Measurements from ENCODE around the gene PCDHGB2.
"Not testable (repeated sequence)": the region's sequence is repeated elsewhere in the genome, so short reads cannot be mapped to it uniquely, and the experiment has no call there.

PCDHGB2 gene

GRCh38 chr5:141373673-141374317 lies 14.0 kb downstream of the PCDHGB2 start, which contains the start of gene PCDHGA6:
Gene PCDHGA6 (plus strand): TSS chr5:141373891. CDS start chr5:141374084, 193 bp downstream.
- H3K79me2 ChIP-seq (ENCODE audit: control insufficient read depth, low read length), result peaks cover 31% of the 10 kb centered on the region
- no peaks in the 10 kb centered on the region for H3K27me3 ChIP-seq (ENCODE audit: control insufficient read depth, low read length)
- TF ChIP-seq EZH2phosphoT487 (IDR thresholded peaks at IDR 0.05; ENCODE audit: borderline replicate concordance, low read length), result no peak
- no peak for TF ChIP-seq CTCF (IDR thresholded peaks at IDR 0.05; ENCODE audit: low read depth, low read length, poor library complexity, severe bottlenecking)
- no peak within 1 kb of the TSS for H3K4me3 ChIP-seq (ENCODE audit: low read length)
- no peaks in the 10 kb centered on the region for H4K20me1 ChIP-seq (ENCODE audit: control insufficient read depth, insufficient read depth, low read depth, low read length)
- no peak within 1 kb of the TSS for H3K27ac ChIP-seq (ENCODE audit: low read depth, low read length)
- peaks cover 60% of the 10 kb centered on the region for H3K9me3 ChIP-seq (ENCODE audit: control insufficient read depth, insufficient read depth, low read length)
- no peaks in the 10 kb centered on the region for H3F3A ChIP-seq (ENCODE audit: control insufficient read depth, insufficient read depth)
- no peak within 1 kb of the TSS for H3K4me2 ChIP-seq (ENCODE audit: low read length)
- peaks cover 16% of the 10 kb centered on the region for H3K4me1 ChIP-seq (ENCODE audit: control insufficient read depth, low read length)
- peaks cover 62% of the 10 kb centered on the region for H3K36me3 ChIP-seq (ENCODE audit: control insufficient read depth, low read length)
- H3K9me2 ChIP-seq (replicated peaks; ENCODE audit: control insufficient read depth, low read length), result no peaks in the 10 kb centered on the region

- peaks cover 31% of the 10 kb centered on the region for H3K79me2 ChIP-seq (ENCODE audit: control insufficient read depth, low read length)
- H3K4me2 ChIP-seq (ENCODE audit: low read length), result no peak overlapping the region
- peaks cover 60% of the 10 kb centered on the region for H3K9me3 ChIP-seq (ENCODE audit: control insufficient read depth, insufficient read depth, low read length)
These were observed 14.8 kb downstream of the PCDHGB2 start for GRCh38 chr5:141374627-141375026.

GRCh38 chr5:141375444-141376155 lies 15.8 kb downstream of the PCDHGB2 start:
- H3K4me3 ChIP-seq (ENCODE audit: low read length); H3K27ac ChIP-seq (ENCODE audit: low read depth, low read length); H3K9me2 ChIP-seq (replicated peaks; ENCODE audit: control insufficient read depth, low read length); H3F3A ChIP-seq (ENCODE audit: control insufficient read depth, insufficient read depth); H3K4me1 ChIP-seq (ENCODE audit: control insufficient read depth, low read length); H4K20me1 ChIP-seq (ENCODE audit: control insufficient read depth, insufficient read depth, low read depth, low read length); H3K4me2 ChIP-seq (ENCODE audit: low read length); H3K27me3 ChIP-seq (ENCODE audit: control insufficient read depth, low read length): not testable (repeated sequence)
- peaks cover 59% of the 10 kb centered on the region for H3K36me3 ChIP-seq (ENCODE audit: control insufficient read depth, low read length)
- peaks cover 25% of the 10 kb centered on the region for H3K79me2 ChIP-seq (ENCODE audit: control insufficient read depth, low read length)
- H3K9me3 ChIP-seq (ENCODE audit: control insufficient read depth, insufficient read depth, low read length), result peaks cover 56% of the 10 kb centered on the region

More at GRCh38 chr5:141374627-141375026, 14.8 kb downstream of the PCDHGB2 start:
- Histone ChIP-seq H3K36me3 (ENCODE audit: control insufficient read depth, low read length) (peaks cover 64% of the 10 kb centered on the region), H3K9me2 (replicated peaks; ENCODE audit: control insufficient read depth, low read length) (no peaks in the 10 kb centered on the region), H3F3A (ENCODE audit: control insufficient read depth, insufficient read depth) (no peaks in the 10 kb centered on the region), H4K20me1 (ENCODE audit: control insufficient read depth, insufficient read depth, low read depth, low read length) (no peaks in the 10 kb centered on the region), H3K4me3 (ENCODE audit: low read length) (no peak overlapping the region), H3K27me3 (ENCODE audit: control insufficient read depth, low read length) (no peaks in the 10 kb centered on the region), H3K27ac (ENCODE audit: low read depth, low read length) (no peak overlapping the region), H3K4me1 (ENCODE audit: control insufficient read depth, low read length) (peaks cover 9% of the 10 kb centered on the region)
- no peak for TF ChIP-seq EZH2phosphoT487 (IDR thresholded peaks at IDR 0.05; ENCODE audit: borderline replicate concordance, low read length)

- H3K79me2 ChIP-seq (ENCODE audit: control insufficient read depth, low read length), result no peaks in the 10 kb centered on the region; the same call in 1 of the 2 replicates
- no peak for TF ChIP-seq EZH2phosphoT487 (IDR thresholded peaks at IDR 0.05; ENCODE audit: borderline replicate concordance, low read length)
- TF ChIP-seq CTCF (IDR thresholded peaks at IDR 0.05; ENCODE audit: low read depth, low read length, poor library complexity, severe bottlenecking), result no peak
- no peaks in the 10 kb centered on the region for H3K27me3 ChIP-seq (ENCODE audit: control insufficient read depth, low read length)
- no peak within 1 kb of the TSS for H3K4me3 ChIP-seq (ENCODE audit: low read length)
- H3K36me3 ChIP-seq (ENCODE audit: control insufficient read depth, low read length), result peaks cover 25% of the 10 kb centered on the region
- peaks cover 26% of the 10 kb centered on the region; the same call in 1 of the 2 replicates for H3K9me3 ChIP-seq (ENCODE audit: control insufficient read depth, insufficient read depth, low read length)
- no peaks in the 10 kb centered on the region for H3K9me2 ChIP-seq (replicated peaks; ENCODE audit: control insufficient read depth, low read length)
- H4K20me1 ChIP-seq (ENCODE audit: control insufficient read depth, insufficient read depth, low read depth, low read length), result no peaks in the 10 kb centered on the region
- no peaks in the 10 kb centered on the region for H3F3A ChIP-seq (ENCODE audit: control insufficient read depth, insufficient read depth)
- H3K4me1 ChIP-seq (ENCODE audit: control insufficient read depth, low read length), result no peaks in the 10 kb centered on the region
- H3K4me2 ChIP-seq (ENCODE audit: low read length), result no peak within 1 kb of the TSS
- no peak within 1 kb of the TSS for H3K27ac ChIP-seq (ENCODE audit: low read depth, low read length)
These were observed 22.9 kb downstream of the PCDHGB2 start, which contains the start of gene PCDHGA7 for GRCh38 chr5:141382469-141383294. Gene PCDHGA7 (plus strand): TSS chr5:141382742. CDS start chr5:141382900, 158 bp downstream.

All from DOHH2 (cell line).